Right kidney (tissue), 1 donor: ENCODE measurements around the gene NDEL1.

Experiments used
- DNase-seq: peaks from one replicate; pipeline ENCODE4 v3.0.0-alpha.2; 2016

The NDEL1 gene

DNA sequence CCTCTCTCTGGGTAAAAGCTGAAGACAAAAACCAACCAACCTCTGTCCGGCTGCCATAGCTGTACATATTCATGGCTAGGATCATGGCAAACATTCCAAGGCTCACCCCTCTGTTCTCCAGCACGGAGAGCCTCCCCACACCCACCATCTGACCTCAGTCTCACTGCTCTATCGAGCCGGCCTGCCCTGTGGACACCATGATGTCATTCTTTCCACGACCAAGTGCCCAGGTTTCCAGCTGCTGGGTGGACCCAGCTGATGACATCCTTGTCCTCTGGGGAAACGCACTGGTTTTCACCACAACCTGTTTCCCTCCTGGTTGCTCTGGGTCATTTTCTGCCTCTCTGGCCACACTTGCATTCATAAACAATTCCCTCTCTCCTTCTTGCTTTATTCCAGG is 67.7 kb downstream of the NDEL1 start:
- DNase-seq, result no peak

DNA sequence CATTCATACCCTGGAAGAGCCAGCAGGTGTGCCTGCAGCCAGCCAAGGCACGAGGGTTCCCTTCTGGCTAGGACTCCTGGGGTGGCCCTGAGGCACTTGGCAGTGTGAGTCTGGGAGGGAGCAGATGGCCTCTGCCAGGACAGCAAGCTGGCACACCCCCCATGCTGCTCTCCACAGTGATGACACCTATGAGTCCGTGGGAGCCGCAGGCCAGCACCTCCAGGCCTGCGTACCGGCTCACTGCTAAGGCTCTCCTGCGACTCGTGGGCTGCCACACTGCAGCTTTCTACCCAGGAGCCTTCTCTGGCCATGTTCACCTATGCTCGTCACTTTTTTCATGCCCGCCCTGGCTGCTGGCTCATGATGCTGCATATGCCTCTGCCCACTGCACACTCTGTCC is 68.1 kb downstream of the NDEL1 start:
- DNase-seq, result no peak

DNA sequence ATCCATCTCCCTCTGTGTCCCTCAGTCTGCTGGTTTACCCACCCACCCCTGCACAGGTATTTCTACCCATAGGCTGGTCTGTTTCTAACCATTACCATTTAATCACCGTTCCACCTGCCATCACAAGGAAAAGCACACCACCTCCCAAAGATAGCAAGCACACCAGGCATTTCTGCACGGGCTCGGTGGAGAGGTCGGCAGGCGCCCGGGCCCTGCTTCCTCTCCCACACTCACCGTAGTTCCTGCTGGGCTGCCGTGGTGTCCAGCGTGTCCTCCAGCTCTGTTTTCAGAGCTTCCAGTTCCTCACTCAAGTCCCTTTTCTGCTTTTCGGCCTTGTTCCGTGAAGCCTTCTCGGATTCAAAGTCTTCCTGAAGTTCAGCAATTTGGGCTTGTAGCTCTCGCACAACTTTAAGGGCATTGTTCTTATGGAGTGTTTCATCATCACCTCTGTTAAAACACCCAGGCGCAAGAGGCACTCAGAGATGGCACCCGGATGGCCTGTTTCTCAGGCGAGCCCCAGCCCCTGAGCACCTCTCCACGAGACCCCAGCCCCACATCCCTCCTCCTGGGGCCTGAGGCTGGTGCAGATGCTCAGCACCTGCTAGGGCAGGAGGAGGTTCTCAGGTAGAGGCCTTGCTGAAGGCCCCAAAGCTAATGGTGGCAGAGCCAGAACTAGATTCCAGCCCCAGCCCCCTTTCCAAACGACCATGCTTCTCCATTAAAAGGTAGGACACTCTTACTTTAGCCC is 69.0 kb downstream of the NDEL1 start:
- no peak for DNase-seq

DNA sequence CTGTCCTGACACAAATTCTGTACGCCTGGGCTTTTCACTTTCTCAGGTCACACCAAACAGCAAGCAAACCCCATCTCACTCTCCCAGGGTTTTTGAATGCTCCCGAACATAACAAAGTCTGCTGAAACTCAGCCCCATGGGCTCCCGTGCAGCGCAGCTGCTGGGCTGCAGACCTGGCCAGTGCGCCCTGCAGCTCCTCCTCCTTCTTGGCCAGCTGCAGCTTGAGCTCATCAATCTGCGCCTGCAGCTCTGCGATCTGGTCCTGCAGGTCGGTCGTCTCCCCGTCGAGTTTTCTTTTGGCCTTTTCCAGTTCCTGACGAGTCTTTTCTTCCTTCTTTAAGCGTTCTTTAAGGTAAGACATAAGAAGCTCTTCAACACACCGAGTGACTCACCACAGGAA is 70.5 kb downstream of the NDEL1 start:
- DNase-seq, result no peak

DNA sequence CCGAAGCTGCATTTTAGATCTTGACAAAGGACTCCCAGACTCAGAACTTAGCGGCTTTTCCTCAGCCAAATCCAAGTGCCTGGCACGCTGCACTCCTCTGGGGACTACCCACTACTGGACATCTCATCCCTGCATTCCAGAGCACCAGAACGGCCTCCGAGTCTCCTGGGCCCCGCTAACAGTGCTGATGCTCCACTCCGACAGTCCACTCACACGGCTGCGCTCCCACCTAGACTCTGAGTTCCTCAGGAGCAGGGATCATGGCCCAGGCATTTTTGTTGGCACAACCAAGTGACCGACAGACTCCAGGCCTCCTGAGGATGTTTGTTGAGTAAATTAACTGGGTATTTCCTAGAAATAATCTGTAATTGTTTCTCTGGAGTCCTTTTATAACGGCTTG is 79.1 kb downstream of the NDEL1 start:
- no peak for DNase-seq
